Endothelial cell of umbilical vein (primary cell): Measurements from ENCODE around the gene RIMS3. TPM values are rescaled to one million over a fixed set of nuclear protein-coding genes. Genes with fewer than 3 reads are reported as not detected.

Experiments used
- BruUV-seq: library from RNA; stranded (reverse); fragments of 400-500 nt; replicated peaks from 2 replicates; lab custom pipeline; 2021; lab: Mats Ljungman, UMichigan
- CTCF ChIA-PET: fragments of 300-600, 350-600 bp; sonication (Branson Sonifier 250); formaldehyde crosslinking; loops from one replicate; lab custom pipeline; 2021; ENCODE audit warnings: antibody characterized with exemption, inconsistent platforms; lab: Charles Lee
- POLR2A ChIA-PET: fragments of 300-600, 350-600 bp; sonication (Branson Sonifier 250); formaldehyde crosslinking; loops from one replicate; lab custom pipeline; 2021; ENCODE audit warnings: antibody characterized with exemption, inconsistent platforms; lab: Charles Lee
- DNase-seq: peaks from one replicate; pipeline ENCODE4 v3.0.0-alpha.2; 2011; ENCODE audit warnings: low read depth, low spot score
- FAIRE-seq: peaks from 2 replicates; lab custom pipeline; 2011; peaks lifted over from hg19 to GRCh38; lab: Jason Lieb, UNC
- H2AFZ ChIP-seq: 2 replicates; pipeline ENCODE4 v1.6.0; 2012; ENCODE audit warnings: low read depth, low read length, control low read depth, inconsistent platforms
- H3K27ac ChIP-seq: 2 replicates; pipeline ENCODE4 v1.5.1; 2011; ENCODE audit warnings: low read depth, mild to moderate bottlenecking, control low read depth, low read length, moderate library complexity; ENCODE audit not compliant: insufficient read depth
- H3K27me3 ChIP-seq, 2 experiments: 2 replicates each; pipeline versions ENCODE4 v1.6.0 to v1.6.1; 2011; ENCODE audit warnings: low read length in 2 of 2, mixed read lengths in 1 of 2; ENCODE audit not compliant: control insufficient read depth in 2 of 2, insufficient read depth in 2 of 2
- H3K36me3 ChIP-seq, 2 experiments: 2 replicates in 1 of 2; 3 replicates in 1 of 2; pipeline ENCODE4 v1.5.1; 2011; ENCODE audit warnings: low read length in 2 of 2, mild to moderate bottlenecking in 1 of 2, moderate library complexity in 1 of 2; ENCODE audit not compliant: control insufficient read depth in 2 of 2, insufficient read depth in 2 of 2; ENCODE audit errors: extremely low read depth in 1 of 2
- H3K4me1 ChIP-seq: 3 replicates; pipeline ENCODE4 v1.5.1; 2011; ENCODE audit warnings: mild to moderate bottlenecking, low read length; ENCODE audit not compliant: control insufficient read depth, insufficient read depth; ENCODE audit errors: extremely low read depth
- H3K4me2 ChIP-seq: 2 replicates; pipeline ENCODE4 v1.6.1; 2011; ENCODE audit warnings: low read length, control low read depth, mixed read lengths; ENCODE audit not compliant: insufficient read depth
- H3K4me3 ChIP-seq, 3 experiments: fragments of 200-600 bp in 1 of 3; sonication (generic), shearing (Covaris generic) in 1 of 3; replicated peaks in 1 of 3; 2 replicates each; pipeline ENCODE4 v1.5.1; 2011 to 2016; ENCODE audit warnings: control low read depth in 3 of 3, low read length in 3 of 3, mild to moderate bottlenecking in 2 of 3, inconsistent platforms in 1 of 3, low read depth in 1 of 3, moderate library complexity in 1 of 3; ENCODE audit not compliant: insufficient read depth in 1 of 3
- H3K79me2 ChIP-seq: 2 replicates; pipeline ENCODE4 v1.6.0; 2012; ENCODE audit warnings: low read length, inconsistent platforms; ENCODE audit not compliant: control insufficient read depth, insufficient read depth
- H3K9ac ChIP-seq: replicated peaks from 2 replicates; pipeline ENCODE3; 2011; ENCODE audit warnings: low read length, control low read depth; ENCODE audit not compliant: insufficient read depth; ENCODE audit errors: extremely low read depth
- H3K9me1 ChIP-seq: replicated peaks from 3 replicates; pipeline ENCODE4 v1.6.0; 2011; ENCODE audit warnings: mild to moderate bottlenecking, low read length; ENCODE audit not compliant: control insufficient read depth, insufficient read depth; ENCODE audit errors: extremely low read depth
- H3K9me3 ChIP-seq: replicated peaks from 2 replicates; pipeline ENCODE4 v1.5.1; 2012; ENCODE audit warnings: low read length, inconsistent platforms; ENCODE audit not compliant: control insufficient read depth, insufficient read depth
- H4K20me1 ChIP-seq: replicated peaks from 2 replicates; pipeline ENCODE3; 2011; ENCODE audit warnings: mild to moderate bottlenecking, low read length; ENCODE audit not compliant: control insufficient read depth, insufficient read depth; ENCODE audit errors: extremely low read depth
- EZH2 ChIP-seq: IDR thresholded peaks from 2 replicates; pipeline ENCODE4 v1.6.1; 2012; ENCODE audit warnings: borderline replicate concordance, low read depth, mild to moderate bottlenecking, moderate library complexity, low read length, inconsistent platforms; ENCODE audit not compliant: severe bottlenecking
- FOS ChIP-seq: IDR thresholded peaks from 2 replicates; pipeline ENCODE4 v1.6.1; 2011; ENCODE audit warnings: mild to moderate bottlenecking, low read length, moderate library complexity, borderline replicate concordance; ENCODE audit not compliant: insufficient read depth
- GATA2 ChIP-seq: IDR thresholded peaks from 2 replicates; pipeline ENCODE4 v1.7.0; 2011; ENCODE audit warnings: low read depth, mild to moderate bottlenecking, moderate library complexity, mixed read lengths, low read length; ENCODE audit not compliant: insufficient read length, insufficient read depth
- JUN ChIP-seq: IDR thresholded peaks from 2 replicates; pipeline ENCODE4 v1.6.1; 2011; ENCODE audit warnings: borderline replicate concordance, low read depth; ENCODE audit not compliant: insufficient read length, insufficient read depth
- MYC ChIP-seq: IDR thresholded peaks from one replicate; pipeline ENCODE4 v1.6.1; 2011; ENCODE audit warnings: mild to moderate bottlenecking, low read depth, low read length
- POLR2A ChIP-seq: IDR thresholded peaks from 2 replicates; pipeline ENCODE4 v1.6.1; 2012; ENCODE audit warnings: low read depth, mild to moderate bottlenecking, control low read depth, low read length
- POLR2AphosphoS5 ChIP-seq: IDR thresholded peaks from 2 replicates; pipeline ENCODE4 v1.6.1; 2012; ENCODE audit warnings: low read depth, mild to moderate bottlenecking, control low read depth, low read length, moderate library complexity; ENCODE audit not compliant: insufficient read depth
- dilution Hi-C: fragments of 300-500 bp; cut with MboI; formaldehyde crosslinking; loops from one replicate; pipeline ENCODE4 v1.15.0; 2019; ENCODE audit warnings: low sequenced_read_pairs; ENCODE audit not compliant: extremely low pct_ligation_motif_present
- intact Hi-C: fragments of 100-400 bp; cut with micrococcal nuclease; formaldehyde crosslinking; loops from one replicate; pipeline ENCODE4 v1.10.0; 2022
- polyA plus RNA-seq, 4 experiments: library from polyadenylated mRNA; depleted of rRNA in 3 of 4; stranded (reverse) in 3 of 4; unstranded in 1 of 4; fragments of >200 nt; gene quantifications; 2 replicates each; pipeline versions ENCODE4 v1.2.1 to v1.2.3, GENCODE V29; 2011 to 2012; ENCODE audit warnings: missing spikeins in 1 of 4
- total RNA-seq: library from RNA; stranded (reverse); gene quantifications from 2 replicates; pipeline ENCODE4 v1.2.3, GENCODE V29; 2021
- TF ChIP-seq, protein P1 (sequence below), 2 donors: IDR thresholded peaks; 1 replicate in 1 of 2; 2 replicates in 1 of 2; pipeline ENCODE4 v1.5.1; 2011; ENCODE audit warnings: low read length in 2 of 2, mild to moderate bottlenecking in 2 of 2, moderate library complexity in 2 of 2, control low read depth in 1 of 2, inconsistent platforms in 1 of 2, low read depth in 1 of 2; ENCODE audit not compliant: insufficient read depth in 1 of 2; ENCODE audit errors: extremely low read depth in 1 of 2
- TF ChIP-seq, protein P2 (sequence below): IDR thresholded peaks from 2 replicates; pipeline ENCODE4 v1.6.1; 2011; ENCODE audit not compliant: insufficient read depth, insufficient read length

The RIMS3 gene
- total and polyA plus RNA-seq, 2 donors (not counting 3 experiments of a cell fraction or from before 2014, with no cell fraction given): 0.14 to 0.15 TPM

DNA sequence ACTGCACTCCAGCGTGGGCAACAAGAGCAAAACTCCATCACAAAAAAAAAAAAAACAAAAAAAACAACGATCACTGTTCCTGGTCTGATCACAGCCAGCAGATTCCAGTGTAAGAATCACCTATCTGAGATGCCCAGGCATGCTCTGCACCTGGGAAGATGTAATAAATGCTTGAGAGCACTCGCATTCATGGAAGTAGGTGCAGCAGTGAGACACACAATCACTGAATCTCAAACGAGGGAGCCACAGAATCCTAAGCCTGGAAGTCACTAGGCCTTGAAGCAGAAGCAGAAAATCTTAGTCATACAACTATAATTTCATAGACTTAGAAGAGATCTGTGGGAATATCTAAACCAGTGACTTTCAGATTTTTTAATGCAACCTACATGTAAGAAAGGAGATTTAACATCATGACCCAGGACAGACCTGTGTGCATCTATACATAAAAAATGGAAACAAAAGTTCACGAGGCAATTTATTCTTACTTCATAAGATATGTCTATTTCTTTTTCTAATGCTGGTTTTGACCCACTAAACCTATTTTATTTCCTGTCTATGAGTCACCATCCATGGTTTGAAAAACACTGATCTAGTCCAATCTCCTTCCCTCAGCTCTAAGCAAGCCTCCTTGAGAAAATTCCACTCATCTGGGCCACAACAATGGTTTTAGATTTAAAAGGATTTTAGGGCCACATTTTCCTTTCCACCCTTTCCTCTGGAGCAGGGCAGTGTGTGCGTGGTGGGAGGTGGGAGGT, 30.4 kb downstream of the RIMS3 start:
- Histone ChIP-seq H3K4me3 (no peak overlapping the region), H2AFZ (no peak overlapping the region), H4K20me1 (no peaks in the 10 kb centered on the region), H3K79me2 (no peaks in the 10 kb centered on the region), H3K27me3 (no peaks in the 10 kb centered on the region), H3K9me1 (no peaks in the 10 kb centered on the region), H3K36me3 (no peaks in the 10 kb centered on the region), H3K9me3 (no peaks in the 10 kb centered on the region), H3K27ac (no peak overlapping the region), H3K9ac (no peak overlapping the region), H3K4me1 (no peaks in the 10 kb centered on the region), H3K4me2 (no peak overlapping the region)
- TF ChIP-seq, protein P1, sequence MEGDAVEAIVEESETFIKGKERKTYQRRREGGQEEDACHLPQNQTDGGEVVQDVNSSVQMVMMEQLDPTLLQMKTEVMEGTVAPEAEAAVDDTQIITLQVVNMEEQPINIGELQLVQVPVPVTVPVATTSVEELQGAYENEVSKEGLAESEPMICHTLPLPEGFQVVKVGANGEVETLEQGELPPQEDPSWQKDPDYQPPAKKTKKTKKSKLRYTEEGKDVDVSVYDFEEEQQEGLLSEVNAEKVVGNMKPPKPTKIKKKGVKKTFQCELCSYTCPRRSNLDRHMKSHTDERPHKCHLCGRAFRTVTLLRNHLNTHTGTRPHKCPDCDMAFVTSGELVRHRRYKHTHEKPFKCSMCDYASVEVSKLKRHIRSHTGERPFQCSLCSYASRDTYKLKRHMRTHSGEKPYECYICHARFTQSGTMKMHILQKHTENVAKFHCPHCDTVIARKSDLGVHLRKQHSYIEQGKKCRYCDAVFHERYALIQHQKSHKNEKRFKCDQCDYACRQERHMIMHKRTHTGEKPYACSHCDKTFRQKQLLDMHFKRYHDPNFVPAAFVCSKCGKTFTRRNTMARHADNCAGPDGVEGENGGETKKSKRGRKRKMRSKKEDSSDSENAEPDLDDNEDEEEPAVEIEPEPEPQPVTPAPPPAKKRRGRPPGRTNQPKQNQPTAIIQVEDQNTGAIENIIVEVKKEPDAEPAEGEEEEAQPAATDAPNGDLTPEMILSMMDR (IDR thresholded peaks at IDR 0.05; ENCODE audit: extremely low read depth in 1 of 2, insufficient read depth in 1 of 2, low read depth in 1 of 2, low read length in 2 of 2): no peak
- TF ChIP-seq FOS: peak; percentile 31
- ChIA-PET CTCF (interaction anchor here (0.8 to 1.4 kb wide), 2 partner anchors 10 to 11 kb away, joined by 3 read pairs; no protein-coding TSS in a partner anchor), POLR2A (no interaction called here)
- BruUV-seq: no TSS peak
- dilution Hi-C loops: no loop called here
- DNase-seq (peak; percentile 19), FAIRE-seq (no peak)
- intact Hi-C loops: no loop called here

DNA sequence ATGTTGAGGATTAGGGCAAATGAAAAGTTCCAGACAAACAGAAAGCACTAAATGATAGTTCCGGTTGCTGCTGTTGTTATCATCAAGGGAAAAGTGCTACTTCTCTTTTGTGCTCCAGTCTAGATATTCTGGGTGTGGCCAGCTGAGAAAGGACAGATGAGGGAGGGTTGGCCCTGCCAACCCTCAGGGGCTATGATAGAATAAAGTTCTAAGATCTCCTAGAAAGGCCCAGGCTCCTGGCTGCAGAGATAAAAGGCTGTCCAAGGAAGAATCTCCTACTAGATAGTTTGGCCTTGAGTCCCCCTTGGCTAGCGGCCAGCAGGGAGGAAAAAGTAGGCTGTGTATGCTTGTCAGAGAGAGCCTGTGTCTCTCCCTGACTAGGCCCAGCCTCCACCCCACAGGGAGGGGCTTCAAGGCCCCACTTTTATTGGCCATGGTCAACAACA, 31.5 kb downstream of the RIMS3 start:
- FAIRE-seq (no peak), DNase-seq (no peak)
- no peaks in the 10 kb centered on the region for H4K20me1 ChIP-seq
- H3K79me2 ChIP-seq: no peaks in the 10 kb centered on the region
- H3K9me3 ChIP-seq: no peaks in the 10 kb centered on the region
- CTCF ChIA-PET: no interaction called here
- no peaks in the 10 kb centered on the region for H3K9me1 ChIP-seq
- POLR2A ChIA-PET: no interaction called here
- H3K4me2 ChIP-seq: no peak overlapping the region
- no TSS peak for BruUV-seq
- H3K27ac ChIP-seq: no peak overlapping the region
- no peak overlapping the region for H3K4me3 ChIP-seq
- no peaks in the 10 kb centered on the region for H3K36me3 ChIP-seq
- no peak overlapping the region for H3K9ac ChIP-seq
- H2AFZ ChIP-seq: no peak overlapping the region
- dilution Hi-C loops: no loop called here
- H3K4me1 ChIP-seq: no peaks in the 10 kb centered on the region
- intact Hi-C loops: no loop called here
- H3K27me3 ChIP-seq: peaks cover 0 to under 1% of the 10 kb centered on the region in 2 experiments
- TF ChIP-seq, protein P2, sequence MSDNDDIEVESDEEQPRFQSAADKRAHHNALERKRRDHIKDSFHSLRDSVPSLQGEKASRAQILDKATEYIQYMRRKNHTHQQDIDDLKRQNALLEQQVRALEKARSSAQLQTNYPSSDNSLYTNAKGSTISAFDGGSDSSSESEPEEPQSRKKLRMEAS: no peak
- TF ChIP-seq POLR2A (no peak), MYC (no peak), GATA2 (no peak), FOS (no peak), JUN (no peak), POLR2AphosphoS5 (no peak), EZH2 (no peak)
- TF ChIP-seq, protein P1 (IDR thresholded peaks at IDR 0.05; ENCODE audit: extremely low read depth in 1 of 2, insufficient read depth in 1 of 2, low read depth in 1 of 2, low read length in 2 of 2): no peak
